Measurements from ENCODE around the gene MXRA5. TPM values are rescaled to one million over a fixed set of nuclear protein-coding genes. Genes with fewer than 3 reads are reported as not detected.

MXRA5 gene
- total and polyA plus RNA-seq, 4 donors = 0.55 to 17.0 (median 3.9) TPM

- Histone ChIP-seq H3K4me1 (ENCODE audit: control insufficient read depth in 5 of 5, insufficient read depth in 5 of 5, low read length in 5 of 5) (no peaks in the 10 kb centered on the region), H3K27ac (ENCODE audit: low read depth in 1 of 2, low read length in 1 of 2) (no peak overlapping the region), H3K27me3 (ENCODE audit: control insufficient read depth in 3 of 3, insufficient read depth in 3 of 3, low read length in 2 of 3) (peaks cover 0 to 4% (median 0%) of the 10 kb centered on the region in 3 donors), H3K4me3 (no peak overlapping the region), H3K36me3 (ENCODE audit: control insufficient read depth in 4 of 4, insufficient read depth in 4 of 4, low read length in 4 of 4) (no peaks in the 10 kb centered on the region), H3K9me3 (ENCODE audit: control insufficient read depth in 4 of 4, insufficient read depth in 3 of 4, low read length in 3 of 4) (peaks cover 0 to 14% (median 1%) of the 10 kb centered on the region in 4 donors), H3K9ac (ENCODE audit: insufficient read depth in 1 of 2, low read length in 2 of 2) (no peak overlapping the region)
- WGBS, 2 donors = 76 to 96% methylated on average over 47 of the region's 47 CpGs
- DNase-seq (no peak), ATAC-seq (ENCODE audit: insufficient read depth, low FRiP score) (no peak)
- TF ChIP-seq CTCF (IDR thresholded peaks at IDR 0.05; ENCODE audit: control extremely low read depth, extremely low read depth) = no peak
These were observed 29.2 kb downstream of the MXRA5 start for GRCh38 chrX:3317191-3317718.

GRCh38 chrX:3312109-3312508 is 34.3 kb downstream of the MXRA5 start:
- H3K4me3 ChIP-seq = no peak overlapping the region
- no peak overlapping the region for H3K27ac ChIP-seq (ENCODE audit: low read depth in 1 of 2, low read length in 1 of 2)
- DNase-seq (no peak), ATAC-seq (ENCODE audit: insufficient read depth, low FRiP score) (no peak)
- no peak for TF ChIP-seq CTCF (IDR thresholded peaks at IDR 0.05; ENCODE audit: control extremely low read depth, extremely low read depth)
- 83 to 89% methylated on average over 2 of the region's 2 CpGs for WGBS, 2 donors
- H3K27me3 ChIP-seq (ENCODE audit: control insufficient read depth in 3 of 3, insufficient read depth in 3 of 3, low read length in 2 of 3) = peaks cover 0 to 3% (median 0%) of the 10 kb centered on the region in 3 donors
- H3K9ac ChIP-seq (ENCODE audit: insufficient read depth in 1 of 2, low read length in 2 of 2) = no peak overlapping the region
- no peaks in the 10 kb centered on the region for H3K4me1 ChIP-seq (ENCODE audit: control insufficient read depth in 5 of 5, insufficient read depth in 5 of 5, low read length in 5 of 5)
- H3K36me3 ChIP-seq (ENCODE audit: control insufficient read depth in 4 of 4, insufficient read depth in 4 of 4, low read length in 4 of 4) = no peaks in the 10 kb centered on the region
- peaks cover 0 to 10% (median 0%) of the 10 kb centered on the region in 4 donors for H3K9me3 ChIP-seq (ENCODE audit: control insufficient read depth in 4 of 4, insufficient read depth in 3 of 4, low read length in 3 of 4)

GRCh38 chrX:3307881-3308280 is 38.6 kb downstream of the MXRA5 start:
- Histone ChIP-seq H3K9ac (ENCODE audit: insufficient read depth in 1 of 2, low read length in 2 of 2) (no peak overlapping the region), H3K27me3 (ENCODE audit: control insufficient read depth in 3 of 3, insufficient read depth in 3 of 3, low read length in 2 of 3) (peaks cover 0 to 13% (median 0%) of the 10 kb centered on the region in 3 donors), H3K4me3 (no peak overlapping the region), H3K4me1 (ENCODE audit: control insufficient read depth in 5 of 5, insufficient read depth in 5 of 5, low read length in 5 of 5) (no peaks in the 10 kb centered on the region), H3K9me3 (ENCODE audit: control insufficient read depth in 4 of 4, insufficient read depth in 3 of 4, low read length in 3 of 4) (peaks cover 0 to 6% (median 0%) of the 10 kb centered on the region in 4 donors), H3K27ac (ENCODE audit: low read depth in 1 of 2, low read length in 1 of 2) (no peak overlapping the region), H3K36me3 (ENCODE audit: control insufficient read depth in 4 of 4, insufficient read depth in 4 of 4, low read length in 4 of 4) (no peaks in the 10 kb centered on the region)
- WGBS, 2 donors = 42 to 69% methylated on average over 1 of the region's 1 CpG
- no peak for DNase-seq
- ATAC-seq (ENCODE audit: insufficient read depth, low FRiP score) = no peak
- TF ChIP-seq CTCF (IDR thresholded peaks at IDR 0.05; ENCODE audit: control extremely low read depth, extremely low read depth) = no peak

- no peak for TF ChIP-seq CTCF (IDR thresholded peaks at IDR 0.05; ENCODE audit: control extremely low read depth, extremely low read depth)
- no peak overlapping the region for H3K27ac ChIP-seq (ENCODE audit: low read depth in 1 of 2, low read length in 1 of 2)
- no peak overlapping the region for H3K9ac ChIP-seq (ENCODE audit: insufficient read depth in 1 of 2, low read length in 2 of 2)
- peaks cover 0 to 22% (median 4%) of the 10 kb centered on the region in 3 donors for H3K27me3 ChIP-seq (ENCODE audit: control insufficient read depth in 3 of 3, insufficient read depth in 3 of 3, low read length in 2 of 3)
- ATAC-seq (ENCODE audit: insufficient read depth, low FRiP score) (no peak), DNase-seq (no peak)
- no peaks in the 10 kb centered on the region for H3K9me3 ChIP-seq (ENCODE audit: control insufficient read depth in 4 of 4, insufficient read depth in 3 of 4, low read length in 3 of 4)
- H3K36me3 ChIP-seq (ENCODE audit: control insufficient read depth in 4 of 4, insufficient read depth in 4 of 4, low read length in 4 of 4) = no peaks in the 10 kb centered on the region
- 60 to 85% methylated on average over 1 of the region's 1 CpG for WGBS, 2 donors
- no peak overlapping the region for H3K4me3 ChIP-seq
- no peaks in the 10 kb centered on the region for H3K4me1 ChIP-seq (ENCODE audit: control insufficient read depth in 5 of 5, insufficient read depth in 5 of 5, low read length in 5 of 5)
These were observed 46.8 kb downstream of the MXRA5 start for GRCh38 chrX:3299636-3300035.

Measured in lung (tissue), 12 donors.